HL-60 (cell line): Measurements from ENCODE around the gene CAMSAP2.
A peak's percentile ranks its signal among the peaks of the same experiment; 100 is the strongest.

Source experiments
- DNase-seq, 2 experiments: peaks; one replicate each; pipeline ENCODE4 v3.0.0-alpha.2; 2010 to 2020; ENCODE audit warnings: low read depth in 1 of 2, low spot score in 1 of 2
- H3K27ac ChIP-seq: fragments of 250-450 bp; sonication (Bioruptor Pico); replicated peaks from 2 replicates; pipeline ENCODE4 v1.5.1; 2020; ENCODE audit warnings: mild to moderate bottlenecking, moderate library complexity
- H3K27me3 ChIP-seq: fragments of 250-450 bp; sonication (Bioruptor Pico); 2 replicates; pipeline ENCODE4 v1.5.1; 2021; ENCODE audit warnings: mild to moderate bottlenecking, moderate library complexity; ENCODE audit not compliant: insufficient read depth, poor library complexity, severe bottlenecking
- H3K4me3 ChIP-seq: replicated peaks from 2 replicates; pipeline ENCODE4 v1.5.1; 2011; ENCODE audit warnings: mild to moderate bottlenecking, control low read depth, low read length; ENCODE audit not compliant: insufficient read depth
- GABPA ChIP-seq: IDR thresholded peaks from 2 replicates; pipeline ENCODE4 v1.6.1; 2012; ENCODE audit warnings: low read depth
- POLR2AphosphoS5 ChIP-seq: IDR thresholded peaks from 2 replicates; pipeline ENCODE4 v1.6.1; 2012; ENCODE audit warnings: low read depth
- SPI1 ChIP-seq: IDR thresholded peaks from 2 replicates; pipeline ENCODE4 v1.6.1; 2012; ENCODE audit warnings: low read depth, mild to moderate bottlenecking, borderline replicate concordance
- TF ChIP-seq, protein P1 (sequence below): IDR thresholded peaks from 2 replicates; pipeline ENCODE4 v1.6.1; 2012; ENCODE audit warnings: low read depth; ENCODE audit not compliant: insufficient replicate concordance
- TF ChIP-seq, protein P2 (sequence below): IDR thresholded peaks from one replicate; pipeline ENCODE4 v1.5.1; 2011; ENCODE audit warnings: low read length, control low read depth, inconsistent platforms; ENCODE audit not compliant: insufficient read depth

The CAMSAP2 gene

DNA sequence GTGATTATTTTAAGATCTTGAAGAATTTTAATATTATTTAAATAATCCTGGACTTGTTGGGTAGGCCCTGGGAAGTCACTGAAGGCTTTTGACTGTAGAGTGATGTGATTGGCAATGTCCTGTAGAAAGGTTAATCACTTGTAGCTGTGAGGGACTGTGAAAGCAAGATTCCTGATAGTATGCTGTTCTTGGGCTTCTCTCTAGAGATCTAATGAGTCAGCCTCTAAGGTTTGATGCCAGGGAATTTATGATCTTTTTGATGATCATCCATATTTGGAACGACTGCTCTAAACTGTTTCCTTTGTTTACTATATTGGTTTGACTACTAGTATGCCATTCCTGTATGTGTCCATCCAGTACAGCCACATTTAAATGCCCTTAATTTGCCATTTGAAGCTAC is 56.5 kb downstream of the CAMSAP2 start:
- DNase-seq: no peak
- no peak overlapping the region for H3K4me3 ChIP-seq
- no peak overlapping the region for H3K27ac ChIP-seq
- no peaks in the 10 kb centered on the region for H3K27me3 ChIP-seq
- TF ChIP-seq SPI1 (no peak), POLR2AphosphoS5 (no peak), GABPA (no peak)
- TF ChIP-seq, protein P1, sequence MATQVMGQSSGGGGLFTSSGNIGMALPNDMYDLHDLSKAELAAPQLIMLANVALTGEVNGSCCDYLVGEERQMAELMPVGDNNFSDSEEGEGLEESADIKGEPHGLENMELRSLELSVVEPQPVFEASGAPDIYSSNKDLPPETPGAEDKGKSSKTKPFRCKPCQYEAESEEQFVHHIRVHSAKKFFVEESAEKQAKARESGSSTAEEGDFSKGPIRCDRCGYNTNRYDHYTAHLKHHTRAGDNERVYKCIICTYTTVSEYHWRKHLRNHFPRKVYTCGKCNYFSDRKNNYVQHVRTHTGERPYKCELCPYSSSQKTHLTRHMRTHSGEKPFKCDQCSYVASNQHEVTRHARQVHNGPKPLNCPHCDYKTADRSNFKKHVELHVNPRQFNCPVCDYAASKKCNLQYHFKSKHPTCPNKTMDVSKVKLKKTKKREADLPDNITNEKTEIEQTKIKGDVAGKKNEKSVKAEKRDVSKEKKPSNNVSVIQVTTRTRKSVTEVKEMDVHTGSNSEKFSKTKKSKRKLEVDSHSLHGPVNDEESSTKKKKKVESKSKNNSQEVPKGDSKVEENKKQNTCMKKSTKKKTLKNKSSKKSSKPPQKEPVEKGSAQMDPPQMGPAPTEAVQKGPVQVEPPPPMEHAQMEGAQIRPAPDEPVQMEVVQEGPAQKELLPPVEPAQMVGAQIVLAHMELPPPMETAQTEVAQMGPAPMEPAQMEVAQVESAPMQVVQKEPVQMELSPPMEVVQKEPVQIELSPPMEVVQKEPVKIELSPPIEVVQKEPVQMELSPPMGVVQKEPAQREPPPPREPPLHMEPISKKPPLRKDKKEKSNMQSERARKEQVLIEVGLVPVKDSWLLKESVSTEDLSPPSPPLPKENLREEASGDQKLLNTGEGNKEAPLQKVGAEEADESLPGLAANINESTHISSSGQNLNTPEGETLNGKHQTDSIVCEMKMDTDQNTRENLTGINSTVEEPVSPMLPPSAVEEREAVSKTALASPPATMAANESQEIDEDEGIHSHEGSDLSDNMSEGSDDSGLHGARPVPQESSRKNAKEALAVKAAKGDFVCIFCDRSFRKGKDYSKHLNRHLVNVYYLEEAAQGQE: no peak
- TF ChIP-seq, protein P2, sequence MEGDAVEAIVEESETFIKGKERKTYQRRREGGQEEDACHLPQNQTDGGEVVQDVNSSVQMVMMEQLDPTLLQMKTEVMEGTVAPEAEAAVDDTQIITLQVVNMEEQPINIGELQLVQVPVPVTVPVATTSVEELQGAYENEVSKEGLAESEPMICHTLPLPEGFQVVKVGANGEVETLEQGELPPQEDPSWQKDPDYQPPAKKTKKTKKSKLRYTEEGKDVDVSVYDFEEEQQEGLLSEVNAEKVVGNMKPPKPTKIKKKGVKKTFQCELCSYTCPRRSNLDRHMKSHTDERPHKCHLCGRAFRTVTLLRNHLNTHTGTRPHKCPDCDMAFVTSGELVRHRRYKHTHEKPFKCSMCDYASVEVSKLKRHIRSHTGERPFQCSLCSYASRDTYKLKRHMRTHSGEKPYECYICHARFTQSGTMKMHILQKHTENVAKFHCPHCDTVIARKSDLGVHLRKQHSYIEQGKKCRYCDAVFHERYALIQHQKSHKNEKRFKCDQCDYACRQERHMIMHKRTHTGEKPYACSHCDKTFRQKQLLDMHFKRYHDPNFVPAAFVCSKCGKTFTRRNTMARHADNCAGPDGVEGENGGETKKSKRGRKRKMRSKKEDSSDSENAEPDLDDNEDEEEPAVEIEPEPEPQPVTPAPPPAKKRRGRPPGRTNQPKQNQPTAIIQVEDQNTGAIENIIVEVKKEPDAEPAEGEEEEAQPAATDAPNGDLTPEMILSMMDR: no peak

DNA sequence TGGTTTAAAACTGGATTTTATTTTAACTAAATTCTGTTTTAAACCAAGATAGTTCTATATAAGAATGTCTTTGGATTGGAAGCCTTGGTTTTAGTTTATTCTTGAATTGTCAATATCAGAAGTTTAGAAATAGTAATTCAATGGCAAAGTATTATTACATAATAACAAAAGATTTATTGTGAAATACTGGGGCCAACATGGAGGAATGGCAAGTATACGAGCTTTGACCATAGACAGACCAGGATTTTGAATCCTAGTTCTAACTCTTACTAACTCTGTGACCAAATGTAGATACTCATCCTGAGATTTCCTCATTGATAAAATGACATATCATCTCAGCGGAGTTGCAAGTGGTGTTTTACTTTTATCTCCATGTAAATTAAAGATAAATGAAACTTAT is 63.3 kb downstream of the CAMSAP2 start:
- TF ChIP-seq POLR2AphosphoS5: no peak
- TF ChIP-seq GABPA: no peak
- TF ChIP-seq, protein P2: no peak
- TF ChIP-seq, protein P1: no peak
- no peak for TF ChIP-seq SPI1
- H3K4me3 ChIP-seq: no peak overlapping the region
- no peaks in the 10 kb centered on the region for H3K27me3 ChIP-seq
- no peak overlapping the region for H3K27ac ChIP-seq
- DNase-seq: no peak

DNA sequence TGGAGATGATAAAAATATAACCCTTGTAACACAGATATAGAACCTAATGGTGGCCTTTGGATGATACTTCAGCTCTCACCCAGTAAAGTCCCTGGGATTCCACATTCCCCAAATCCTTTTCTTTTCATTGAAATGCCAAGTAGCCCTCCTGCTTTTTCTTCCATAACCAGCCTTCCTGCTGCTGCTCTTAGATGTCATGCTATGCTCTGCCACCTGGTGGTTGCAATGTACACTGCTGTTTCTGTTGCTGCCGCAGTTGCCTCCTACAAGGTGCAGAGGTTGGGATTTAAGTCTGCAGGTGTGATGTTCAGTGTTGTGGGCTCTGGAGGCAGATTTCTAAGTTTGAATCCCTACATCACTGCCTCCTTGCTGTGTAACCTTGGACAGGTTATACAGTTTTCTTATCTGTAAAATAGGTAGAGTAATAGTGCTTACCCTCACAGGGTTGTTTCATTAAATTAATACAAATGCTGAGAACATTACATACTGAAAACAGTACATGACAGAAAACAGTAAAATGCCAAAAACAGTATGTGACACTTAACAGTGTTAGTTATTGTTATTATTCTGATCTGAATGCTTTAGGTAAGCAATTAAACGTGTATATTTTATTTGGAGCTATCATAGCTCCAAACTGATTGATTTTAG is 64.3 kb downstream of the CAMSAP2 start:
- Histone ChIP-seq H3K27ac (no peak overlapping the region), H3K4me3 (no peak overlapping the region), H3K27me3 (no peaks in the 10 kb centered on the region)
- DNase-seq: peak; percentile 30 to 73
- TF ChIP-seq, protein P2: peak; percentile 84
- no peak for TF ChIP-seq GABPA

DNA sequence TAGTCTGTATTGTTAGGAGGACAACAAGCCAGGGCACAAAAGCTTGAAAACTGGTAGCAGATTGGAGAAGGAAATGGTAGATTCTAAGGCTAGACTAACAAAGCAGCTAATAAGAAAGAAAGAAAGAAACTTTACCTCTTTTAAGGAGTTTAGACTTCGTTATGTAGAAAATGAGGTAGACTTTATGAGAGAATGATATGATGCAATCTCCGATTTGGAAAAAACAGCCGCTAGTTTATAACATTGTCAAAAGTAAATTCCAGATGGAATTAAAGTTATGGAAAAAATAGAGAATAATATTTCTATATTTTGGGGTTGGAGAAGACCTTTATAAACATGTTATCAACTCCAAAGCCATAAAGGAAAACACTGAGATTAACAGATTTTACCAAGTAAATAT is 67.0 kb downstream of the CAMSAP2 start:
- H3K27ac ChIP-seq: no peak overlapping the region
- no peak for DNase-seq
- no peaks in the 10 kb centered on the region for H3K27me3 ChIP-seq
- TF ChIP-seq SPI1 (no peak), GABPA (no peak), POLR2AphosphoS5 (no peak)
- TF ChIP-seq, protein P2: no peak
- TF ChIP-seq, protein P1: no peak
- no peak overlapping the region for H3K4me3 ChIP-seq
